ENCODE data around the gene SIRT7.

Gene SIRT7
- total RNA-seq: 53.1 to 57.6 reads per million in 2 donors

GRCh38 chr17:81917565-81918332 is at the start of gene SIRT7:
SIRT7 (minus strand) TSS chr17:81918176; CDS start chr17:81918131, 45 bp downstream.
- peak; percentile 79 for DNase-seq

GRCh38 chr17:81967244-81967532 is 49.2 kb upstream of the SIRT7 start:
- no peak for DNase-seq

- no peak for DNase-seq
Observed at GRCh38 chr17:81966343-81967243, 48.6 kb upstream of the SIRT7 start.

GRCh38 chr17:81964081-81964849 is 46.3 kb upstream of the SIRT7 start:
- no peak for DNase-seq

- no peak for DNase-seq
Observed at GRCh38 chr17:81962499-81963441, 44.8 kb upstream of the SIRT7 start.

- DNase-seq: no peak
Observed at GRCh38 chr17:81961521-81962498, 43.8 kb upstream of the SIRT7 start.

GRCh38 chr17:81961087-81961511 is 43.1 kb upstream of the SIRT7 start, which contains the start of gene NOTUM:
NOTUM (minus strand) TSS chr17:81961187; CDS start chr17:81960909, 278 bp downstream.
- no peak for DNase-seq

- DNase-seq: no peak
Observed at GRCh38 chr17:81960130-81960958, 42.4 kb upstream of the SIRT7 start.

GRCh38 chr17:81959362-81960129 is 41.6 kb upstream of the SIRT7 start:
- DNase-seq: peak; percentile 86

GRCh38 chr17:81958633-81959342 is 40.8 kb upstream of the SIRT7 start:
- DNase-seq: no peak

GRCh38 chr17:81957691-81958432 is 39.9 kb upstream of the SIRT7 start:
- no peak for DNase-seq

GRCh38 chr17:81956607-81957589 is 38.9 kb upstream of the SIRT7 start:
- DNase-seq: no peak

GRCh38 chr17:81955756-81956544 is 38.0 kb upstream of the SIRT7 start:
- DNase-seq: no peak

- no peak for DNase-seq
Observed at GRCh38 chr17:81955058-81955681, 37.2 kb upstream of the SIRT7 start.

Measured in T-helper 9 cell (primary cell).